Fibroblast of skin of back (primary cell): ENCODE measurements around the gene MRPL22.
"Not testable (repeated sequence)": the region's sequence is repeated elsewhere in the genome, so short reads cannot be mapped to it uniquely, and the experiment has no call there.

Source experiments
- DNase-seq: peaks from one replicate; pipeline ENCODE4 v3.0.0-alpha.2; 2013

Gene MRPL22

GRCh38 chr5:154997746-154998145 is 56.9 kb downstream of the MRPL22 start:
- DNase-seq, result no peak

GRCh38 chr5:154999865-155000264 is 59.0 kb downstream of the MRPL22 start:
- no peak for DNase-seq

GRCh38 chr5:155001523-155001922 is 60.6 kb downstream of the MRPL22 start:
- no peak for DNase-seq

- not testable (repeated sequence) for DNase-seq
These were observed 61.8 kb downstream of the MRPL22 start for GRCh38 chr5:155002722-155003121.

GRCh38 chr5:155004138-155004744 is 63.4 kb downstream of the MRPL22 start:
- DNase-seq, result no peak

GRCh38 chr5:155006265-155006664 is 65.4 kb downstream of the MRPL22 start:
- DNase-seq, result not testable (repeated sequence)

GRCh38 chr5:155008669-155009068 is 67.8 kb downstream of the MRPL22 start:
- no peak for DNase-seq

GRCh38 chr5:155010881-155011280 is 70.0 kb downstream of the MRPL22 start:
- DNase-seq, result no peak

GRCh38 chr5:155013526-155013925 is 72.7 kb downstream of the MRPL22 start, which contains the start of gene KIF4B:
TSS of gene KIF4B (plus strand) at chr5:155013755. CDS start at chr5:155013860, 105 bp downstream.
- no peak for DNase-seq

GRCh38 chr5:155015239-155015638 is 74.4 kb downstream of the MRPL22 start:
- no peak for DNase-seq

- no peak for DNase-seq
These were observed 76.7 kb downstream of the MRPL22 start for GRCh38 chr5:155017610-155018009.
